A549 (cell line): ENCODE data around the gene ARHGAP10. TPM values are rescaled to one million over a fixed set of nuclear protein-coding genes. Genes with fewer than 3 reads are reported as not detected.

ENCODE experiments used
- ATAC-seq, 2 experiments: fragments of 200-7000 bp in 1 of 2; fragments of >200 bp in 1 of 2; cut with Nextera tagmentation in 1 of 2; cut with Tn5 transposase in 1 of 2; 3 replicates each; pipeline versions ENCODE4 v1.8.0 to v1.9.1; 2018 to 2020; ENCODE audit warnings: mild to moderate bottlenecking in 1 of 2, moderate library complexity in 1 of 2
- CTCF ChIA-PET: fragments of 300-600 bp; sonication (Branson Sonifier 250); formaldehyde crosslinking; extraction: SDS; loops from one replicate; lab custom pipeline; 2021; ENCODE audit warnings: antibody characterized with exemption, inconsistent platforms; lab: Yijun Ruan, JAX
- POLR2A ChIA-PET: fragments of 350-600 bp; formaldehyde crosslinking; extraction: SDS; loops from one replicate; lab custom pipeline; 2021; ENCODE audit warnings: antibody characterized with exemption, inconsistent platforms; lab: Yijun Ruan, JAX
- DNase-seq, 2 experiments: peaks; one replicate each; pipeline versions ENCODE4 v3.0.0 to v3.0.0-alpha.2; 2011 to 2016; ENCODE audit warnings: low read depth in 1 of 2, low spot score in 1 of 2
- FAIRE-seq: peaks from 2 replicates; lab custom pipeline; 2011; peaks lifted over from hg19 to GRCh38; lab: Jason Lieb, UNC
- H3K27ac ChIP-seq, 2 experiments: fragments of >200 bp; sonication (Bioruptor Twin); formaldehyde crosslinking; 3 replicates each; pipeline ENCODE4 v1.5.1; 2016 to 2017
- H3K4me1 ChIP-seq: fragments of >200 bp; sonication (Bioruptor Twin); formaldehyde crosslinking; 3 replicates; pipeline ENCODE4 v1.6.1; 2016
- H3K4me2 ChIP-seq: fragments of >200 bp; sonication (Bioruptor Twin); formaldehyde crosslinking; 3 replicates; pipeline ENCODE4 v1.6.1; 2016
- H3K4me3 ChIP-seq: fragments of >200 bp; sonication (Bioruptor Twin); formaldehyde crosslinking; 3 replicates; pipeline ENCODE4 v1.5.1; 2016
- H3K9me3 ChIP-seq: fragments of >200 bp; sonication (Bioruptor Twin); formaldehyde crosslinking; 3 replicates; pipeline ENCODE4 v1.6.1; 2016
- CBX8 ChIP-seq: fragments of 200-600 bp; sonication (generic); IDR thresholded peaks from 2 replicates; pipeline ENCODE4 v1.6.1; 2016
- CEBPB ChIP-seq, 2 experiments: fragments of >200 bp in 1 of 2; sonication (Bioruptor Twin) in 1 of 2; formaldehyde crosslinking in 1 of 2; IDR thresholded peaks; 2 replicates each; pipeline ENCODE4 v1.6.1; 2012 to 2016
- CHD4 ChIP-seq: fragments of 200-600 bp; sonication (generic); IDR thresholded peaks from 2 replicates; pipeline ENCODE4 v1.6.1; 2016; ENCODE audit warnings: antibody characterized with exemption, mild to moderate bottlenecking, borderline replicate concordance
- CTCF ChIP-seq: fragments of >200 bp; sonication (Bioruptor Twin); formaldehyde crosslinking; IDR thresholded peaks from 3 replicates; pipeline ENCODE4 v1.5.1; 2016
- EHMT2 ChIP-seq: fragments of 200-600 bp; sonication (generic); IDR thresholded peaks from 2 replicates; pipeline ENCODE4 v1.6.1; 2016; ENCODE audit warnings: antibody characterized with exemption, low read depth, mild to moderate bottlenecking, moderate library complexity
- ESRRA ChIP-seq: fragments of 150-350 bp; IDR thresholded peaks from 2 replicates; pipeline ENCODE4 v1.6.1; 2014; ENCODE audit warnings: mild to moderate bottlenecking, low read length, borderline replicate concordance
- FOSL2 ChIP-seq, 2 experiments: fragments of 450-650 bp in 1 of 2; fragments of >200 bp in 1 of 2; sonication (Bioruptor Twin) in 1 of 2; formaldehyde crosslinking; IDR thresholded peaks; 2 replicates each; pipeline versions ENCODE4 v1.5.0 to v1.6.1; 2016 to 2020; ENCODE audit warnings: mild to moderate bottlenecking in 1 of 2, moderate library complexity in 1 of 2
- HMGXB4 ChIP-seq: fragments of 250-450 bp; sonication (Bioruptor Pico); IDR thresholded peaks from 2 replicates; pipeline ENCODE4 v1.5.0; 2021; ENCODE audit warnings: mild to moderate bottlenecking, moderate library complexity, borderline replicate concordance
- HOXB5 ChIP-seq: fragments of 250-450 bp; sonication (Bioruptor Pico); IDR thresholded peaks from 2 replicates; pipeline ENCODE4 v1.5.0; 2020; ENCODE audit warnings: mild to moderate bottlenecking, moderate library complexity
- JUNB ChIP-seq: fragments of >200 bp; sonication (Bioruptor Twin); formaldehyde crosslinking; IDR thresholded peaks from 2 replicates; pipeline ENCODE4 v1.6.1; 2016
- MAZ ChIP-seq: fragments of 150-350 bp; IDR thresholded peaks from 2 replicates; pipeline ENCODE4 v1.6.1; 2014; ENCODE audit warnings: antibody characterized with exemption, low read depth, low read length, borderline replicate concordance
- MYC ChIP-seq: IDR thresholded peaks from 2 replicates; pipeline ENCODE4 v1.6.1; 2012; ENCODE audit warnings: mild to moderate bottlenecking, inconsistent platforms, low read length, improper control_type of control experiment, borderline replicate concordance
- NR3C1 ChIP-seq: fragments of >200 bp; sonication (Bioruptor Twin); formaldehyde crosslinking; IDR thresholded peaks from 3 replicates; pipeline ENCODE4 v1.6.1; 2017
- POLR2A ChIP-seq: IDR thresholded peaks from 2 replicates; pipeline ENCODE4 v1.6.1; 2012; ENCODE audit warnings: mild to moderate bottlenecking, low read length
- POLR2AphosphoS2 ChIP-seq: conservative IDR thresholded peaks from 2 replicates; pipeline ENCODE4 v1.6.1; 2012; ENCODE audit warnings: low read length, improper control_type of control experiment, inconsistent platforms
- RAD21 ChIP-seq, 2 experiments: fragments of >200 bp in 1 of 2; sonication (Bioruptor Twin) in 1 of 2; formaldehyde crosslinking in 1 of 2; IDR thresholded peaks in 1 of 2; conservative IDR thresholded peaks in 1 of 2; 2 replicates in 1 of 2; 3 replicates in 1 of 2; pipeline ENCODE4 v1.6.1; 2012 to 2018; ENCODE audit warnings: inconsistent platforms in 1 of 2
- RFX5 ChIP-seq: fragments of 450-650 bp; IDR thresholded peaks from 2 replicates; pipeline ENCODE4 v1.7.1; 2014; ENCODE audit warnings: antibody characterized with exemption, mild to moderate bottlenecking, moderate library complexity
- SREBF2 ChIP-seq: fragments of 450-650 bp; IDR thresholded peaks from 2 replicates; pipeline ENCODE4 v1.6.1; 2014; ENCODE audit warnings: mild to moderate bottlenecking, moderate library complexity
- ZSCAN20 ChIP-seq: fragments of 250-450 bp; sonication (Bioruptor Pico); IDR thresholded peaks from 2 replicates; pipeline ENCODE4 v1.8.0; 2022; ENCODE audit warnings: mild to moderate bottlenecking, moderate library complexity
- WGBS: methylation state at CpG from one replicate; pipeline ENCODE4 v1.1.6; 2017; ENCODE audit errors: missing lambda C conversion rate; 5-methylcytosine and 5-hydroxymethylcytosine counted together
- polyA plus RNA-seq, 4 experiments: library from polyadenylated mRNA; depleted of rRNA in 3 of 4; stranded (reverse); fragments of >200 nt; fragmentation: RNase III in 1 of 4; extraction: RNeasy Plus Mini Kit Qiagen cat#74134 plus additional on column Dnase treatment in 1 of 4; gene quantifications; 2 replicates in 3 of 4; 3 replicates in 1 of 4; pipeline ENCODE4 v1.2.3, GENCODE V29; 2011 to 2017

ARHGAP10 gene
- polyA plus RNA-seq, 2 of the 4 experiments (the other 2 are of a cell fraction): 7.0 to 7.2 TPM

DNA sequence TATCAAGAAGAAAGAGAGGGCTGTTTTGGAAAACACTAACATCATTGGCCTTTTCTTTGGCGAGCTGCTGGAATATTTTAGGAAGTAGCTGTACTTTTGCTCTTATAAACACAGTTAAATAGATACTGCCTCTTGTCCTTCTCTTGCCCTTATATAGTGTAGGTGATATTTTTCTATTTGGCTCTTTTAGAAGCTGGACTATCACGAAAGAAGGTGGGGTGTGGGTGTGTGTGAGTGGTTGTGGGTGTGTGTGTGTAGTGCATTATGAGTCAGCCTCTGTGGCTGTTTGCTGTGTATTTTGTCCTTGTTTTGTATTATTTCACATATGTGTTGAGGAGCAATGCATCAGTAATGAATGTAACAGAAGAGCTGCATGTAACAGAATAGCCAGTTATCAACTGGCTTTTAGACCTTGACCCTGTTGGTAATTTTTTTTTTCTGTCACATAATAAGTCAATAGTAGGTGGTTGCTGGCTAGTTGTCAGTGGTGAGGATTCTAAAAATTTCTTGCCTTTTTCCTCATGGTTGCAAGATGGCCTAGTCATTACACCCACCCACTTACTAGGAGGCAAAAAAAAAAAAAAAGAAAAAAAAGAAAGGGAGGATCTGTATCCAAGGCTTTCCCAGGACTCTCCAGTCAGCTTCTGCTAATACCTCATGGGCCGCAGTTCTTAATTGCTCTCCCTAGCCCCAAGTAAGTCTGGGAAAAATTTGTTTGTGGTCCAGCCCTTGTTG, 23.8 kb downstream of the ARHGAP10 start:
- POLR2A ChIA-PET: no interaction called here
- Histone ChIP-seq H3K4me1 (peaks cover 42% of the 10 kb centered on the region), H3K9me3 (no peaks in the 10 kb centered on the region), H3K27ac (peak overlapping the region in 1 of 2 experiments; percentile 56; a peak in 1 of 6 replicates), H3K4me2 (peak overlapping the region; percentile 17), H3K4me3 (no peak overlapping the region)
- TF ChIP-seq JUNB (no peak), SREBF2 (no peak), HOXB5 (no peak), RAD21 (conservative IDR thresholded peaks at IDR 0.05 in 1 of 2, IDR thresholded peaks at IDR 0.05 in 1 of 2) (no peak), MYC (no peak), CTCF (no peak)
- CTCF ChIA-PET: interaction anchor here (0.6 to 1.0 kb wide), 3 partner anchors 16 to 111 kb away, joined by 3 to 4 read pairs (median 4); no protein-coding TSS in a partner anchor
- DNase-seq (no peak), FAIRE-seq (no peak), ATAC-seq (no peak)
- 55% methylated on average over 3 of the region's 3 CpGs for WGBS

GRCh38 chr4:147756417-147756816, 24.5 kb downstream of the ARHGAP10 start:
- no peak for TF ChIP-seq HMGXB4 (CRISPR knock-in tag)
- TF ChIP-seq FOSL2 (IDR thresholded peaks at IDR 0.05): no peak
- no peak for TF ChIP-seq FOSL2 (CRISPR knock-in tag; IDR thresholded peaks at IDR 0.05)
- no peak for TF ChIP-seq RFX5
- no peak for TF ChIP-seq ESRRA
- no peak for TF ChIP-seq CBX8
- no peak for TF ChIP-seq NR3C1
- TF ChIP-seq EHMT2: no peak
- TF ChIP-seq MAZ: no peak
- no peak for TF ChIP-seq MYC
- no peak for TF ChIP-seq ZSCAN20
- TF ChIP-seq POLR2A: no peak
- TF ChIP-seq CEBPB (IDR thresholded peaks at IDR 0.05): no peak
- TF ChIP-seq CHD4: no peak
- no peak for TF ChIP-seq POLR2AphosphoS2
- no peak for TF ChIP-seq CTCF
- ATAC-seq (no peak), DNase-seq (no peak), FAIRE-seq (no peak)
- CTCF ChIA-PET: interaction anchor here (0.6 to 1.7 kb wide), 3 partner anchors 13 to 35 kb away, joined by 4 read pairs; no protein-coding TSS in a partner anchor
- Histone ChIP-seq H3K4me1 (peaks cover 42% of the 10 kb centered on the region), H3K4me2 (no peak overlapping the region), H3K9me3 (no peaks in the 10 kb centered on the region), H3K4me3 (no peak overlapping the region), H3K27ac (no peak overlapping the region)
- POLR2A ChIA-PET: no interaction called here
- WGBS: 88% methylated on average over 1 of the region's 1 CpG
